Muscle layer of colon (tissue), 2 donors: ENCODE results near the gene AKAP8L.

Experiments used
- H3K27ac ChIP-seq: one replicate; pipeline ENCODE4 v1.7.0; 2013; ENCODE audit warnings: low read depth, mild to moderate bottlenecking, low read length, moderate library complexity
- H3K27me3 ChIP-seq, 2 donors: one replicate each; pipeline ENCODE4 v1.7.0; 2013; ENCODE audit warnings: low read length in 2 of 2, mild to moderate bottlenecking in 2 of 2; ENCODE audit not compliant: insufficient read depth in 2 of 2, control insufficient read depth in 1 of 2
- H3K36me3 ChIP-seq: one replicate; pipeline ENCODE4 v1.7.0; 2013; ENCODE audit warnings: mild to moderate bottlenecking, low read length; ENCODE audit not compliant: insufficient read depth
- H3K4me1 ChIP-seq: one replicate; pipeline ENCODE4 v1.7.0; 2013; ENCODE audit warnings: mild to moderate bottlenecking, low read length; ENCODE audit not compliant: insufficient read depth
- H3K4me3 ChIP-seq, 2 donors: one replicate each; pipeline ENCODE4 v1.7.0; 2013; ENCODE audit warnings: low read length in 2 of 2, low read depth in 1 of 2, mild to moderate bottlenecking in 1 of 2, moderate library complexity in 1 of 2
- H3K9ac ChIP-seq: one replicate; pipeline ENCODE4 v1.7.0; 2013; ENCODE audit warnings: low read length
- H3K9me3 ChIP-seq: one replicate; pipeline ENCODE4 v1.7.0; 2013; ENCODE audit warnings: mild to moderate bottlenecking, low read length
- donor health status: abdominal sarcoma.
- donor health status: Adenocarcinoma of cecum.

AKAP8L gene

DNA sequence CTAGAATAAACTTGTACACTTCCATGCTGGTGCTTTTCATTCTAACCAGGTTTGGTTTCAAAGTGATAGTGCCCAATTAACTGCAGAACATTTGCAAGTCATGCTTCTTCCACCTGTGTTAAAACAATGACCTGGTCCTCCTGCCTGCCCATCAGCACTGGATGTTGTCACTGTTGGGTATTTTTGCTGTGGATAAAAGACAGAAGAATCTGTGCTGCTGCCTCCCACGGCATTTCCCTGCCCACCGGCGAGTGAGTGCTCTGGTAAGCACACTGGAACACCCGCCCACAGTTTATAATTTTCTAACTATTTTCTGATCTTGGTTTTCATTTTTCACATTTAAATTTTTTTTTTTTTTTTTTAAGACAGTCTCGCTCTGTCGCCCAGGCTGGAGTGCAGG is 36.9 kb downstream of the AKAP8L start:
- Histone ChIP-seq H3K4me1 (peaks cover 21% of the 10 kb centered on the region), H3K4me3 (no peak overlapping the region), H3K9ac (no peak overlapping the region), H3K27me3 (no peaks in the 10 kb centered on the region), H3K27ac (no peak overlapping the region), H3K9me3 (no peaks in the 10 kb centered on the region), H3K36me3 (peaks cover 8% of the 10 kb centered on the region)

DNA sequence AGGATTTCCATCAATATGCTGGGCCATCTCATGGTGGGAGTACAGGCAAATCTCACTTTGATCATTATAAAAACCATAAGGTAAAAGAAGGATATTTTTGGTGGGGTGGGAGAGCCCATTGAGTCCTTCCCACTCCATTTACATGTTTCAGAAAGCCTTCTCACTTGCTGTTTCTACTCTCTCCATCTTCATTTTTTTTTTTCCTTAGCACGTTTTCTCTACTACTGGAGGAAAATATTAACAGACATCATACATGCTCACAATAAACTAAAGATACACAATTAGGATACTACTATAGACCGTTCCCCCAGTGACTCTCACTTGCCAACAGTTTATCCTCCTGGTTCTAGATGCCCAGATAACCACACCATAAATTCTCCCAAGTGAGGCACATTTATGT is 37.4 kb downstream of the AKAP8L start:
- H3K27me3 ChIP-seq, result no peaks in the 10 kb centered on the region
- H3K4me1 ChIP-seq, result peaks cover 26% of the 10 kb centered on the region
- no peak overlapping the region for H3K27ac ChIP-seq
- no peaks in the 10 kb centered on the region for H3K9me3 ChIP-seq
- H3K4me3 ChIP-seq, result no peak overlapping the region
- no peak overlapping the region for H3K9ac ChIP-seq
- peaks cover 3% of the 10 kb centered on the region for H3K36me3 ChIP-seq

DNA sequence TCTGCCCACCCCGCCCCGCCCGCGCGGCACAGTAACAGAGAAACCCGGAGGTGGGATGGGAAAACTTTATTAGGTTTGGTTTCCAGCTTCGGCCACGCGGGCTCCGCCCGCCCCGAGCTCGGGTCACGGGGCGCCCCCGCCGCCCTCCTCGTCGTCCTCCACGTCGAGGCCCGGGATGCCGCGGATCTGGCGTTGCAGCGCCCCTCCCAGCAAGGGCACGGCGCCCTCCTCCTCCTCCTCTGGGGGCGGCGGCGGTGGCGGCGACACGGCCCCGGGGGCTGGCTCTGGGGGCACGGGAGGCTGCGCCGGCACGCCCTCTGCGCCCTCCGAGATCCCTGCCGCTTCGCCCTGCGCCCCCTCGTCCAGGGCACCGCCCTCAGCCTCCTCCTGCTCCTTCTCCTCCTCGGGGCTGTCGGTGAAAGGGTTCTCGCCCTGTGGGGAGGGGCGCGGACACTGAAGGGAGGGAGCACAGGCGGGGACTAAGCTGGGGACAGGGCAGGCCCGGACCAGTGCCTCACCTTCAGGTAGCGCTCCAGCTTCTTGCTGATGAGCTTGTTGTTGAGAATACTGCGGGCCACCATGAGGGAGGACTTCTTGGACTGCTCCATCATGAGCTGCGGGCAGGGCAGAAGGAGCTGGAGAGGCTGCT is 38.7 kb downstream of the AKAP8L start:
- no peak overlapping the region for H3K9ac ChIP-seq
- peak overlapping the region; percentile 62 to 85 for H3K4me3 ChIP-seq
- no peaks in the 10 kb centered on the region for H3K27me3 ChIP-seq
- H3K9me3 ChIP-seq, result no peaks in the 10 kb centered on the region
- H3K4me1 ChIP-seq, result peaks cover 27% of the 10 kb centered on the region
- no peaks in the 10 kb centered on the region for H3K36me3 ChIP-seq
- peak overlapping the region; percentile 97 for H3K27ac ChIP-seq

DNA sequence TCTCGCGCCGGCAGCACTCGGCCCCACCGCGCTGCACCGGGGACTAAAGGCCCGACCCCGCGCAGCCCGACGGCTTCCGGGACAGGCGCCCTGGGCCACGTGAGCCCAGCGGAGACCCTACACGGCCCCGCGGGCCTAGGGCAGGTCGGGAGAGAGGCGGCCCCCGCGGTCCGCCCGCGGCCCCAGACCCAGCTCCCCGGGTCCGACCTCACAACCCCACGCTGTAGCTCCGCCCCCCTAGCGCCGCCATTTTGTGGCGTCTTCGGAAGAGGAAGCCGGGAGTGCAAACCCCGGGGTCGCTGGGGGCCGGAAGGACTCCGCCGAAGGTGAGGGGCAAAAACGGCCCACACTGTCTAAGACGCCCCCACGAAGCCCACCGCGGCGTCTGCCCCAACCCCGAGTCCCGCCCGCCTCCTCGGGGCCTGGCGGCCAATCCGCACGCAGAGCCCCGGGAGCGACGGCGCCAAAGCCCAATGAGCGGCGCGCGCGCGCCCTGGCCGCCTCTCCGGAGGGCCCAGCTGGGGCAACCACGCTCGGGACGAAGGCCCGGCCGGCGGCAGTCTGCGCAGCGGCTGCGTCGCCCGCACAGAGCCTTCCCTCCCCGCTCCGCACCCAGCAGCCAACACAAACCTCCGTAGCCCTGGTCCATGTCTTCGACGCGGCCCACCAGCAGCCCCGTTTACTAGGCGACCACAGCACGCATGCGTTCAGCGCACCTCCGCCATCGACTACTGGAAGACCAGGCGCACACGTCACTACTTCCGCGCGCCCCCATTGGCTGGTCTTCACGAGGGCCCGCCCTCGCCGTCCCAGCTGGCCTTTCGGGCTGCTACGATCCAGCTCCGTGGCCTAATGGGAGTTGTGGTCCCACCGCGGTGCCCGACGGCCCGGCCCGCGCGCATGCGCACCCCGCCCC is 39.4 kb downstream of the AKAP8L start, which contains the start of gene AKAP8:
TSS of gene AKAP8 (minus strand) at position 705 of the 916 bp plus-strand sequence. CDS start at position 649, 56 bp downstream.
- peak within 1 kb of the TSS; percentile 85 to 92 for H3K4me3 ChIP-seq
- H3K4me1 ChIP-seq, result peaks cover 33% of the 10 kb centered on the region
- no peaks in the 10 kb centered on the region for H3K27me3 ChIP-seq
- H3K36me3 ChIP-seq, result no peaks in the 10 kb centered on the region
- H3K9ac ChIP-seq, result peak within 1 kb of the TSS; percentile 82
- peak within 1 kb of the TSS; percentile 97 for H3K27ac ChIP-seq
- H3K9me3 ChIP-seq, result no peaks in the 10 kb centered on the region

DNA sequence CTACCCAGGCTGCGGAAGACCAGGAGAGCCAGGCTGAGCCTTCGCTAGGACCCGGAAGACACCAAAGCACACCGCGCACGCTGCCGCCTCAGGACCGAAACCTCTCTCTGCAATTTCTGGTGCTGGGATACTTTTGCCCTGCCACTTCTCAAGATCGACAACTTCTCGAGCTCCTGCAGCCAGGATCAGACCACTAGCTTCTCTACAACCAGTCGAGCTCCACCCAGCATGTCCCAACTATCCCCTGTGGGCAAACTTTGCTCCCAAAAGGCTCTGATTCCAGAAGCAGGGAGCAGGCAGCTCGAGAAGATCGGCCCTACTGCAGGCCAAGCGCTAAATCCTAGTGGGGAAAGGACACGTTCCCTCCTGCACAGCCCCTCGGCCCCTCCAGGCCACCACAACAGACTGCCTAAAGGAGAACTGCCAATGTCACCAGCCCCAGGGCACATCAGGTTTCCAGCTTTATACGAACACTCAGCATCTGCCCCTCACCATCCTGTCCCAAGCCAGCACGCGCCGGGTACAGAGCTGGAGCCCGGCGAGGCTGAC is 40.2 kb downstream of the AKAP8L start:
- Histone ChIP-seq H3K4me3 (peak overlapping the region; percentile 61 to 92), H3K9ac (peak overlapping the region; percentile 82), H3K36me3 (no peaks in the 10 kb centered on the region), H3K27me3 (no peaks in the 10 kb centered on the region), H3K27ac (peak overlapping the region; percentile 97), H3K4me1 (peaks cover 33% of the 10 kb centered on the region), H3K9me3 (no peaks in the 10 kb centered on the region)

DNA sequence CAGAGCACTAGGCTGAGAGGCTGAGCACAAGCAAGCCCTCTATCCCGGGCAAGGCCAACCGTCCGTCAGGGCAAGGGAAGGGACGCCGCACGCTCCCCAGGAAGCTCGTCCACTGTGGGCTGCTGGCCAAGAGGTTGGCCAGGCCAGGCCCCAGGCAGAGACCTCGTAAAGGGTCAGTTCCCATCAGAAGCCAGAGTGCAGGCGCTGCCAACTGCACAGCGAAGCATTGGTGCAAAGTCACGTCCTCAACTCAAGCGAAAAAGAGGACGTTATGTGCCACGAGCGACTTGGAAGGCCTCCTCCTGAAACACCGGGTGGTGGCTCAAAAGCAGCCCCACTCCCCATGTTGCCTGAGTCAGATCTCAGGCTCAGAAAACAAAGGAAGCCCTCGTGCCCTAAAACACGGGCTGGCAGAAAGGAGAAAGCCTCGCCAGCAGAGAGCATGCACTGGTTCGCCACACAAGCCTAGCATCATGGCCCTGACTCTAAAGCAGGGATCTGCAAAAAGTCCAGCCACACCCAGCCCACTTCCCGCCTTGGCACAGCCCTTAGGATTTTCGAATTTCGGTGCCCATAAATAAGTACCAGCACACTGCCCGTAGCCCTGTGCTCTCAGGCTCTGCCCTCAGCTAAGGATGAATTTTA is 43.9 kb downstream of the AKAP8L start:
- Histone ChIP-seq H3K27ac (no peak overlapping the region), H3K27me3 (no peaks in the 10 kb centered on the region), H3K9me3 (no peaks in the 10 kb centered on the region), H3K9ac (no peak overlapping the region), H3K36me3 (peaks cover 33% of the 10 kb centered on the region), H3K4me3 (no peak overlapping the region), H3K4me1 (peaks cover 26% of the 10 kb centered on the region)

DNA sequence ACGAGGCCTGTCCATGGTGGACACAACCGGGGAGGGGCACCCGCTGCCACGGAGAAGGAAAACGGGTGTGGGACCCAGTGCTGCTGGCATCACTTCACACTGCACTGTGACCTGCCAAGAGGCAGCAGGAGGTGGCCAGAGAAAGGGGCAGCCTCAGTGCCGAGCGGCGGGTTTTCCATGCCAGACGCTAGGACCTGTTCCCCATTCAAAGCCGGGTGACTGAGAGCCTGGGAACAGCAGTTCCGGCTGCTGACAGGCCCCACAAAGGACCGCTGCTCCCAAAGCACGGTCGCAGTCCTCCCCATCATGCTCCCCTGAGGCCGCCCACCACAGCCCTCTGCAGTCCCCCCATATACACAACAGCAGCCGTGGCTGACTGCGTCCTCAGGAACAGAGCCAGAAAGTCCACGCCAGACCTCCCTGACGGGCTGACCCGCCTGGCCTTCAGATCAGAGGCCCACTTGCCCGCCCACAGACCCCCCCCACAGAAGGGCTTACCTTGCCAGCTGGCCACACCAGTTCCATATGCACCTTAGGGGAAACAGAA is 44.6 kb downstream of the AKAP8L start:
- H3K4me1 ChIP-seq, result peaks cover 26% of the 10 kb centered on the region
- no peak overlapping the region for H3K4me3 ChIP-seq
- H3K27ac ChIP-seq, result no peak overlapping the region

DNA sequence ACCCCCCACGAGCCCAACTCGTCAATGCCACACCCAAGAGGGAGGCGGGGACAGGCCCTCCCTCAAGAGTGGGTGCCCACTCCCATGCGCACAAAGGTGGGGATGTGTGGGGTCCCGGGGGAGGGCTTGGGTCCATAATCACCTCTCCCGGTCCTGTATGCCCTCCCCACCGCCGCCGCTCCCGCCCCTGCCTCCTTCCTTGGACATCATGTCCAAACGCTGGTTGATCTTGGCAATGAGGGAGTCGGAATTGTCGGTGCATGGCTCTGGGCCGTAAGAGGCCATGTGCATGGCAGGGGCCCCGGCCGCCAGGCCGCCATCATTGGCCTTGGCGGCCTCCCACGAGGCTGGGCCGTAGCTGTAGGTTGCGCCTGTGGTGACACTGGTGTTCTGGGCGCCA is 45.1 kb downstream of the AKAP8L start:
- H3K36me3 ChIP-seq, result peaks cover 45% of the 10 kb centered on the region
- H3K9ac ChIP-seq, result no peak overlapping the region
- H3K4me3 ChIP-seq, result no peak overlapping the region
- no peak overlapping the region for H3K27ac ChIP-seq
- no peaks in the 10 kb centered on the region for H3K27me3 ChIP-seq
- H3K4me1 ChIP-seq, result peaks cover 26% of the 10 kb centered on the region
- H3K9me3 ChIP-seq, result no peaks in the 10 kb centered on the region

More for the DNA sequence above, 44.6 kb downstream of the AKAP8L start:
- Histone ChIP-seq H3K36me3 (peaks cover 40% of the 10 kb centered on the region), H3K9me3 (no peaks in the 10 kb centered on the region), H3K9ac (no peak overlapping the region), H3K27me3 (no peaks in the 10 kb centered on the region)

DNA sequence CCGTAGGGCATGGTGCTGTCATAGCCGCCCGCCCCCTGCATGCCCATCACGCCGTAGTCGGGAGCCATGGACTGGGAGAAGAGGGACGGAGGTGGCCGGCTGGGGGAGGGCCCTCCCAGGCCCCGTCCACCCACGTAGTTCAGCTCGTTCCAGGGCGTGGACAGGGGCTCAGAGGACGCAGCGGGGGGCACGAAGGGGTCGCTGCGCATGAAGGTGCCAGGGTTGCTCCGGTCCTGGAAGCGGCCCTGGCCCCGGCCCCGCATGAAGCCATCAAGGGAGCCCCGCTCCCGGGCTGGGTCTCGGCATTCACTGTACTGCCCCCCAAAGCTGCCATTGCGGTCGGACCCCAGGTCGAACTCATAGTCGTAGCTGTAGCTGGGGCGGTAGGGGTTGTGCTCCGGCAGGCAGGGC is 45.9 kb downstream of the AKAP8L start:
- no peak overlapping the region for H3K4me3 ChIP-seq
- H3K4me1 ChIP-seq, result peaks cover 22% of the 10 kb centered on the region
- no peak overlapping the region for H3K27ac ChIP-seq
- no peaks in the 10 kb centered on the region for H3K9me3 ChIP-seq
- peaks cover 53% of the 10 kb centered on the region for H3K36me3 ChIP-seq
- no peak overlapping the region for H3K9ac ChIP-seq
- H3K27me3 ChIP-seq, result no peaks in the 10 kb centered on the region

DNA sequence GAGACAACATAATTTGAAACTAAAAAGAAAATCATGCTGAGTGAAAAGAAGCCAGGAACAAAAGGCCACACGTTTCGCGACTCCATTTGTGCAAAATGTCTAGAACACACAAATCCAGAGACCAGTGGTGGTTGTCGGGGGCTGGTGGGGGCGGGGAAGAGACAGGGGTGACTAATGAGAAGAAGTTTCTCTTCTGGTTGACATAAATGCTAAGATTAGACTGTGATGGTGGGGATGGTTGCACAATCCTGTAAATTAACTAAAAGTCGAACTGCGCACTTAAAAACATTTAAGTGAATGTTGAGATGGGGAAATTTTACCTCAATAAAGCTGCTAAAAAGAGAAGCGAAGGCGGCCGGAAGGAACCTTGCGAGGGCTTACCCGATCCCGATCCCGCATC is 46.3 kb downstream of the AKAP8L start:
- Histone ChIP-seq H3K4me1 (peaks cover 18% of the 10 kb centered on the region), H3K27me3 (no peaks in the 10 kb centered on the region), H3K36me3 (peaks cover 57% of the 10 kb centered on the region), H3K4me3 (no peak overlapping the region), H3K9ac (no peak overlapping the region), H3K9me3 (no peaks in the 10 kb centered on the region), H3K27ac (no peak overlapping the region)
